HG03439 (cell line): ENCODE results near the gene PFN3.
A peak's percentile ranks its signal among the peaks of the same experiment; 100 is the strongest.
"Not testable (repeated sequence)": the region's sequence is repeated elsewhere in the genome, so short reads cannot be mapped to it uniquely, and the experiment has no call there.

ENCODE experiments used
- ATAC-seq: cut with Tn5 transposase; IDR thresholded peaks from one replicate; pipeline ENCODE4 v1.9.1; 2021; ENCODE audit warnings: mild to moderate bottlenecking, moderate library complexity; ENCODE audit not compliant: unreplicated experiment

The PFN3 gene

GRCh38 chr5:177425801-177426565 is 25.5 kb upstream of the PFN3 start:
- ATAC-seq, result peak; percentile 78

GRCh38 chr5:177425196-177425800 is 24.8 kb upstream of the PFN3 start:
- ATAC-seq, result no peak

GRCh38 chr5:177423671-177424070 is 23.2 kb upstream of the PFN3 start:
- no peak for ATAC-seq

GRCh38 chr5:177421062-177421798 is 20.8 kb upstream of the PFN3 start:
- ATAC-seq, result no peak

GRCh38 chr5:177420472-177420871 is 20.0 kb upstream of the PFN3 start:
- ATAC-seq, result not testable (repeated sequence)

GRCh38 chr5:177419046-177419445 is 18.6 kb upstream of the PFN3 start:
- no peak for ATAC-seq

- ATAC-seq, result not testable (repeated sequence)
These were observed 16.6 kb upstream of the PFN3 start for GRCh38 chr5:177417081-177417480.

- no peak for ATAC-seq
These were observed 14.0 kb upstream of the PFN3 start for GRCh38 chr5:177414481-177414880.

GRCh38 chr5:177412603-177413233 is 12.3 kb upstream of the PFN3 start:
- ATAC-seq, result peak; percentile 63

GRCh38 chr5:177410575-177410974 is 10.1 kb upstream of the PFN3 start:
- ATAC-seq, result no peak

GRCh38 chr5:177409043-177409801 is 8.8 kb upstream of the PFN3 start, which contains the start of gene F12:
F12 (minus strand) TSS chr5:177409564; CDS start chr5:177409527, 37 bp downstream.
- ATAC-seq, result no peak

- ATAC-seq, result no peak
These were observed 5.3 kb upstream of the PFN3 start for GRCh38 chr5:177405805-177406204.

- ATAC-seq, result no peak
These were observed 4.9 kb upstream of the PFN3 start for GRCh38 chr5:177405312-177405711.

GRCh38 chr5:177404641-177405179 is 4.2 kb upstream of the PFN3 start:
- no peak for ATAC-seq

- peak; percentile 77 for ATAC-seq
These were observed 3.6 kb upstream of the PFN3 start for GRCh38 chr5:177403792-177404640.

GRCh38 chr5:177403102-177403791 is 2.8 kb upstream of the PFN3 start:
- peak; percentile 13 for ATAC-seq

GRCh38 chr5:177402271-177403043 is 2.0 kb upstream of the PFN3 start:
- no peak for ATAC-seq

- no peak for ATAC-seq
These were observed 2.5 kb downstream of the PFN3 start for GRCh38 chr5:177397875-177398390.
